ENCODE results near the gene BACH1. TPM values are rescaled to one million over a fixed set of nuclear protein-coding genes. Genes with fewer than 3 reads are reported as not detected.

Gene BACH1
- total RNA-seq, 2 experiments from 2014 or later = 19.1 to 22.1 TPM

GRCh38 chr21:29368906-29369305 lies 70.2 kb downstream of the BACH1 start:
- H3K27ac Mint-ChIP-seq = no peak overlapping the region
- H3K9me3 Mint-ChIP-seq (ENCODE audit: low read depth) = no peaks in the 10 kb centered on the region
- peaks cover 1% of the 10 kb centered on the region for H3K36me3 Mint-ChIP-seq
- no peak overlapping the region for H3K4me3 Mint-ChIP-seq
- peaks cover 2% of the 10 kb centered on the region for H3K4me1 Mint-ChIP-seq
- no peaks in the 10 kb centered on the region for H3K27me3 Mint-ChIP-seq
- no peak for ATAC-seq
- DNase-seq = no peak
- CTCF ChIA-PET = interaction anchor here (3.7 kb wide), 1 partner anchor 282 kb away, joined by 21 read pairs; no protein-coding TSS in a partner anchor

DNA sequence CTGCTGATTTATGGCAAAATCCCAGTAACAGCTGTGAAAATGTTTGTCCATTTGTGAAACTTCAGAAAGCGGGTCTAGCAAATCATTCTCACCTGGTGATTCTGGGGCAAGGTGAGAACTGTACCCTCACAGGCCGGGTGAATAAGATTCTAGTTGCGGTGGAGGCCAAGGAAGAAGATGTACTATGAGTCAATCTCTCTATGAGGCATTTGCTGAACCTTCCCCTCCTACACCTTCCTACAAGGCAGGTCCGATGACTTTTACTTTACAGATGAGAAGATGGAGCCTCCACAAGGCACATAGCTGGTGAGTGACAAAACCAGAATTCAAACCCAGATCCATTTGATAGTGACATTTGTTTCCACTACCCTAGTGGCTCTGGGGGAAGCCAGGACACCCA lies 72.7 kb downstream of the BACH1 start:
- no peaks in the 10 kb centered on the region for H3K9me3 Mint-ChIP-seq (ENCODE audit: low read depth)
- CTCF ChIA-PET = interaction anchor here (0.7 to 3.7 kb wide), 13 partner anchors 10 to 297 kb away, joined by 3 to 21 read pairs (median 4); partner anchors contain the start of gene BACH1
- H3K27ac Mint-ChIP-seq = no peak overlapping the region
- ATAC-seq (no peak), DNase-seq (no peak)
- no peaks in the 10 kb centered on the region for H3K27me3 Mint-ChIP-seq
- peaks cover 2% of the 10 kb centered on the region for H3K4me1 Mint-ChIP-seq
- peaks cover 1% of the 10 kb centered on the region for H3K36me3 Mint-ChIP-seq
- H3K4me3 Mint-ChIP-seq = no peak overlapping the region

GRCh38 chr21:29372063-29372802 lies 73.5 kb downstream of the BACH1 start:
- Mint-ChIP-seq H3K27ac (no peak overlapping the region), H3K27me3 (no peaks in the 10 kb centered on the region), H3K4me1 (peaks cover 5% of the 10 kb centered on the region), H3K36me3 (no peaks in the 10 kb centered on the region), H3K4me3 (no peak overlapping the region), H3K9me3 (ENCODE audit: low read depth) (no peaks in the 10 kb centered on the region)
- peak; percentile 60 for DNase-seq
- CTCF ChIA-PET = interaction anchor here (0.7 to 3.7 kb wide), 16 partner anchors 11 to 298 kb away, joined by 3 to 21 read pairs (median 4); partner anchors contain the start of gene BACH1
- peak; percentile 89 for ATAC-seq

GRCh38 chr21:29374481-29374880 lies 75.8 kb downstream of the BACH1 start:
- Mint-ChIP-seq H3K27ac (no peak overlapping the region), H3K4me3 (no peak overlapping the region), H3K9me3 (ENCODE audit: low read depth) (no peaks in the 10 kb centered on the region), H3K27me3 (no peaks in the 10 kb centered on the region), H3K36me3 (no peaks in the 10 kb centered on the region), H3K4me1 (peaks cover 5% of the 10 kb centered on the region)
- ATAC-seq = no peak
- CTCF ChIA-PET = no interaction called here
- no peak for DNase-seq

- no peaks in the 10 kb centered on the region for H3K36me3 Mint-ChIP-seq
- H3K27ac Mint-ChIP-seq = no peak overlapping the region
- peak; percentile 73 for ATAC-seq
- DNase-seq = peak; percentile 71
- H3K9me3 Mint-ChIP-seq (ENCODE audit: low read depth) = no peaks in the 10 kb centered on the region
- H3K4me3 Mint-ChIP-seq = no peak overlapping the region
- H3K4me1 Mint-ChIP-seq = peaks cover 3% of the 10 kb centered on the region
- CTCF ChIA-PET = interaction anchor here (0.8 to 1.6 kb wide), 8 partner anchors 11 to 297 kb away, joined by 3 to 6 read pairs (median 3); partner anchors contain the start of gene BACH1
- H3K27me3 Mint-ChIP-seq = no peaks in the 10 kb centered on the region
These were observed 77.8 kb downstream of the BACH1 start for GRCh38 chr21:29376556-29376955.

DNA sequence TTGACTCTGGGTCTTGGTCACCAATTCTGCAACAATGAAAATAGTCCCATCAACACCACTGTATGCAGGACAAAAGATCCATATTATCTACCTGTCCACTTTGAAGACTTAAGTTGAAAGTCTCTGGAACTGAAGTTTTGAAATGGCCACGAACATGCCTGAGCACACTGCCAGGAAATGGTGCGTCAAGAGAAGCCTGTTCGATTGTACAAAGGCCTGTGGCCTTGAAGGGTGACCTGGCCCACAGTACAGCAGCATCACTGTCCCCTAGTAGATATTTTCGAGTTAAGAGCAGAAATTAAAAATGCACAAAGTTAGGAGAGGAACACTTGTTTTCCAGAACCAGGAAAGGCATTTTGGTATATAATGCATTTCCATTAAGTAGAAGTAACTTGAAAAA lies 78.5 kb downstream of the BACH1 start:
- Mint-ChIP-seq H3K4me3 (no peak overlapping the region), H3K36me3 (no peaks in the 10 kb centered on the region), H3K27me3 (no peaks in the 10 kb centered on the region), H3K4me1 (peaks cover 2% of the 10 kb centered on the region), H3K9me3 (ENCODE audit: low read depth) (no peaks in the 10 kb centered on the region), H3K27ac (no peak overlapping the region)
- CTCF ChIA-PET = interaction anchor here (1.1 to 1.6 kb wide), 7 partner anchors 12 to 298 kb away, joined by 3 to 6 read pairs (median 3); partner anchors contain the start of gene BACH1
- DNase-seq = no peak
- ATAC-seq = no peak

GRCh38 chr21:29378832-29379231 lies 80.1 kb downstream of the BACH1 start:
- Mint-ChIP-seq H3K27ac (no peak overlapping the region), H3K27me3 (no peaks in the 10 kb centered on the region), H3K4me3 (no peak overlapping the region), H3K9me3 (ENCODE audit: low read depth) (no peaks in the 10 kb centered on the region), H3K36me3 (no peaks in the 10 kb centered on the region), H3K4me1 (peaks cover 2% of the 10 kb centered on the region)
- CTCF ChIA-PET = interaction anchor here (1.0 kb wide), 1 partner anchor 9 kb away, joined by 3 read pairs; no protein-coding TSS in a partner anchor
- DNase-seq (no peak), ATAC-seq (no peak)

- DNase-seq (no peak), ATAC-seq (no peak)
- Mint-ChIP-seq H3K4me1 (peaks cover 2% of the 10 kb centered on the region), H3K4me3 (no peak overlapping the region), H3K36me3 (no peaks in the 10 kb centered on the region), H3K9me3 (ENCODE audit: low read depth) (no peaks in the 10 kb centered on the region), H3K27ac (no peak overlapping the region), H3K27me3 (no peaks in the 10 kb centered on the region)
- CTCF ChIA-PET = interaction anchor here (0.8 kb wide), 1 partner anchor 31 kb away, joined by 3 read pairs; no protein-coding TSS in a partner anchor
These were observed 80.9 kb downstream of the BACH1 start for GRCh38 chr21:29379517-29380054.

GRCh38 chr21:29382030-29382654 lies 83.4 kb downstream of the BACH1 start:
- Mint-ChIP-seq H3K27ac (no peak overlapping the region), H3K4me3 (no peak overlapping the region), H3K27me3 (no peaks in the 10 kb centered on the region), H3K36me3 (no peaks in the 10 kb centered on the region), H3K4me1 (no peaks in the 10 kb centered on the region), H3K9me3 (ENCODE audit: low read depth) (no peaks in the 10 kb centered on the region)
- no peak for DNase-seq
- CTCF ChIA-PET = interaction anchor here (0.6 to 0.9 kb wide), 2 partner anchors 94 to 293 kb away, joined by 3 read pairs; no protein-coding TSS in a partner anchor
- no peak for ATAC-seq

DNA sequence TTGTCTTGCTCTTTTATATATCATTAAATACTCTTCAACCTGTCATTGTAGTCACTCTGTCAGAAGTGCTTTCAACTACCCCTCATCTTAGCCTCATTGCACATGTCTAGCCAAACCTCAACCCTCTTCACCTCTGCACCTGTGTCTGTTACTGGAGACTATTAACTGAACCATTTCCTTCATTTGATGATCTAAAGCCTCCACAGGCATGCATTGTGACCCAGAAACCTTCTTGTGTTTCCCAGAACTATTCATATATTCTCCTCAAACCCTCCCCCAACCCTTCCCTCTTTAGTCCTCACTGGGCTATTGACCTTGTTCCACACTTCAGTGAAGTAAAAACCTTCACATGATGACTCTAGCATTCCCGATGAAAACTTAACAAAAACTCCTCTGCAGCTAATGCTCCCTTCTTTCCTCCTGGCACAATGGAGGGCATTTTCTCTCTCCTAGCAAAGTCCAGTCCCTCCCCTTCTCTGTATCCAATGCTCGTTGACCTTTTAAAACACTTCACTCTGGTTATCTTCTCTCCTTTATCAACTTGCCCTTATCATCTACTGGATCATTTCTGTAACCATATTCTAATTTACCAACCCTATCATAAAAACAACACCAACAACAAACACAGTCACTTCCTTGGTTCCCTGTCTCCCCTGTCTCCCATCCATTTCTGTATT lies 86.1 kb downstream of the BACH1 start:
- H3K4me3 Mint-ChIP-seq = no peak overlapping the region
- no peak overlapping the region for H3K27ac Mint-ChIP-seq
- DNase-seq = no peak
- CTCF ChIA-PET = no interaction called here
- no peaks in the 10 kb centered on the region for H3K27me3 Mint-ChIP-seq
- no peaks in the 10 kb centered on the region for H3K9me3 Mint-ChIP-seq (ENCODE audit: low read depth)
- ATAC-seq = no peak
- no peaks in the 10 kb centered on the region for H3K4me1 Mint-ChIP-seq
- H3K36me3 Mint-ChIP-seq = no peaks in the 10 kb centered on the region

GRCh38 chr21:29385934-29386520 lies 87.3 kb downstream of the BACH1 start:
- H3K36me3 Mint-ChIP-seq = no peaks in the 10 kb centered on the region
- ATAC-seq = no peak
- no peak overlapping the region for H3K27ac Mint-ChIP-seq
- CTCF ChIA-PET = interaction anchor here (0.7 kb wide), 1 partner anchor 282 kb away, joined by 4 read pairs; no protein-coding TSS in a partner anchor
- H3K27me3 Mint-ChIP-seq = no peaks in the 10 kb centered on the region
- DNase-seq = no peak
- no peak overlapping the region for H3K4me3 Mint-ChIP-seq
- H3K4me1 Mint-ChIP-seq = no peaks in the 10 kb centered on the region
- no peaks in the 10 kb centered on the region for H3K9me3 Mint-ChIP-seq (ENCODE audit: low read depth)

DNA sequence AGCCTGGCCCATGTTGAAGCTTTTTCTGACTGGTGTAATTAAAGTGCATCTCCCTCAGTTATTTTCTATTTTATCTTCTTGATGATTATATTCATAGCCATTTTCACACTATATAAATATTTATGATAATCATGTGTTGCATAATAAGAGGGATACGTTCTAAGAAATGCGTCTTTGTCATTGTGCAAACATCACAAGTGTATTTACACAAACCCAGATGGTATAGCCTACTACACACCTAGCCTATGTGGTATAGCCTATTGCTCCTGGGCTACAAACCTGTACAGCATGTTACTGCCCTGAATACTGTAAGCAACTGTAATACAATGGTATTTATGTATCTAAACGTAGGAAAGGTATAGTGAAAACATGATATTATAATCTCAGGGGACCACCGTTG lies 88.1 kb downstream of the BACH1 start:
- DNase-seq (no peak), ATAC-seq (no peak)
- H3K4me3 Mint-ChIP-seq = no peak overlapping the region
- no peaks in the 10 kb centered on the region for H3K36me3 Mint-ChIP-seq
- H3K27ac Mint-ChIP-seq = no peak overlapping the region
- CTCF ChIA-PET = interaction anchor here (0.7 kb wide), 1 partner anchor 283 kb away, joined by 4 read pairs; no protein-coding TSS in a partner anchor
- no peaks in the 10 kb centered on the region for H3K4me1 Mint-ChIP-seq
- no peaks in the 10 kb centered on the region for H3K9me3 Mint-ChIP-seq (ENCODE audit: low read depth)
- no peaks in the 10 kb centered on the region for H3K27me3 Mint-ChIP-seq

- no peak for ATAC-seq
- no peak for DNase-seq
- Mint-ChIP-seq H3K9me3 (ENCODE audit: low read depth) (no peaks in the 10 kb centered on the region), H3K36me3 (no peaks in the 10 kb centered on the region), H3K4me1 (no peaks in the 10 kb centered on the region), H3K4me3 (no peak overlapping the region), H3K27ac (no peak overlapping the region), H3K27me3 (no peaks in the 10 kb centered on the region)
- CTCF ChIA-PET = no interaction called here
These were observed 88.9 kb downstream of the BACH1 start for GRCh38 chr21:29387598-29387997.
